Activated CD8-positive, alpha-beta memory T cell treated with anti-CD3 and anti-CD28 coated beads for 24 hours (primary cell): Measurements from ENCODE around the gene MYL5.

Experiments used
- DNase-seq: peaks from one replicate; pipeline ENCODE4 v3.0.0-alpha.2; 2020

MYL5 gene

DNA sequence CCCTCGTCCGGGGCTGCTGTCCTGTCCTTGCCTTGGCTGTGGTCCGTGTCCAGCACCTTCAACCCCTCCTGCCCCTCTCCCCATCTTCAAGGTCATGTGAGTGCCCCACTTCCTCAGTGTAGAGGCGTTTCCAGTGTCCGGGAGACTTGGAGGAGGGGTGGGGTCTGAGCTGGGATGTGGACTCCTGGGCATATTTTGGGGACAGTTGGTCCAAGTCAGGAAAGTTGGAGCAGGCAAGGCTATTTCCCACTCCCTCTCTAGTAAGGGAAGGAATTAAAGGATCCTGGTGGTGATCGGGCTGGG, 34.2 kb downstream of the MYL5 start:
- no peak for DNase-seq

DNA sequence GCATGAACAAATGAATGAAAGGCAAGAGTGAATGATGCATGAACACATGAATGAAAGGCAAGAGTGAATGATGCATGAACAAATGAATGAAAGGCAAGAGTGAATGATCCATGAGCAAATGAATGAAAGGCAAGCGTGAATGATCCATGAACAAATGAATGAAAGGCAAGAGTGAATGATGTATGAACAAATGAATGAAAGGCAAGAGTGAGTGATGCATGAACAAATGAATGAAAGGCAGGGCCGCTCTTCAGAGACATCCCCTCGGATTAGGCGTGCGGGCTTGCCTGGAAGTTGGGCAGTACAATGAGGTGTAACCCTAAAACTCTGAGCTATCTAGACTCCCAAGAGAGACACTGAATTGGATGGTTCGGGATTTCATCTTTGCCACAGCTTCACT, 35.0 kb downstream of the MYL5 start:
- no peak for DNase-seq

DNA sequence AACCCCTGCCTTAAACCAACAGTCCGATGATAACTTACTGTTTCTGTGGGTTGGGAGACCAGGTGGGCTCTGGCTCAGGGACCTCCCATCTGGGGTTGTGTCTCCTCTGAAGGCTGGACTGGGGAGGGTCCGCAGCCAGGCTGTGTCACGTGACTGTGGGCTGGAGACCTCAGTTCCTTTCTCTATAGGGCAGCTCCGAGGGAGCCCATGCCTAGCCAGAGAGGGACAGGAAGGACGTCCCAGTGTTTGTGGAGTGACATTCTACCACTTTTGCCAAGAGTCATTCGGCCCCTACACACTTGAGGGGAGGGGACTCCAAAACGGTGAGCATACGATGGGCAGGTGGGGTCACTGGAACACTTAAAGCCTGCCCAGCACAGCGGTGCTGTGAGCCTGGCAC, 35.8 kb downstream of the MYL5 start:
- no peak for DNase-seq

DNA sequence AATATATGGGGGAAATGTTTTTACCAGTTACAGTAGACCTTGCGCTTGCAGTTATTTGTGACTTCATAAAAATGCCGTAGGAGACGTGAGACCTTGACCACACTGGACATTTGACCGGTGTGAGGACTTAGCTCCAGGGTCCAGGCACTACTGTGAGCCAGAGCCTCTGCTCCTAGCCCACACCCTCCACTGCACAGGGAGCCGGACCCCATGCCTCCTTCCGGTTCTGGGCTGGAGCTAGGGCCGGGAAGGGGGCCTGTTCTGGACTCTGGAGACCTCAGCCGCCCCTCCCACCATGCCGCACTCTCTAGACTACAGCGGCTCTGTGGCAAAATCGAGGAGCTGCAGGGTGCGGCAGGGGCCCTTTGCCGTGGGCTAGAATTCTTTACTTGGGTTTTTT, 36.6 kb downstream of the MYL5 start:
- no peak for DNase-seq

DNA sequence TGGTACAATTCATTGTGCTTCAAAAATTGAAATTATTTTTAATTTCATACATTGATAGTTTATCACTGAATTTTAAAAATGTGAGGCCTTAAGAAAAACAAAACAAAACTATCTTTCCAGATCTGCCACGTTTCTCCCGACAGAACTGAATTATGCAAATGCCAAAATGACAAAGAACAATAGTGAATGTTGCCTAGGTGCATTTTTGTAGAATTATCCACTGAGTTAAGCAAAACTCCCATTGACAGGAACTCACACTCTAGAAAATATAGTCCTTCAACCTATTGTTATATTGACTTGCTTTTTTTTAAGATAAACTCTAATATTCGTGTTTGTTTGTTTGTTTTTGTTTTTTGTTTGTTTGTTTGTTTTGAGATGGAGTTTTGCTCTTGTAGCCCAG, 37.8 kb downstream of the MYL5 start:
- DNase-seq = no peak

DNA sequence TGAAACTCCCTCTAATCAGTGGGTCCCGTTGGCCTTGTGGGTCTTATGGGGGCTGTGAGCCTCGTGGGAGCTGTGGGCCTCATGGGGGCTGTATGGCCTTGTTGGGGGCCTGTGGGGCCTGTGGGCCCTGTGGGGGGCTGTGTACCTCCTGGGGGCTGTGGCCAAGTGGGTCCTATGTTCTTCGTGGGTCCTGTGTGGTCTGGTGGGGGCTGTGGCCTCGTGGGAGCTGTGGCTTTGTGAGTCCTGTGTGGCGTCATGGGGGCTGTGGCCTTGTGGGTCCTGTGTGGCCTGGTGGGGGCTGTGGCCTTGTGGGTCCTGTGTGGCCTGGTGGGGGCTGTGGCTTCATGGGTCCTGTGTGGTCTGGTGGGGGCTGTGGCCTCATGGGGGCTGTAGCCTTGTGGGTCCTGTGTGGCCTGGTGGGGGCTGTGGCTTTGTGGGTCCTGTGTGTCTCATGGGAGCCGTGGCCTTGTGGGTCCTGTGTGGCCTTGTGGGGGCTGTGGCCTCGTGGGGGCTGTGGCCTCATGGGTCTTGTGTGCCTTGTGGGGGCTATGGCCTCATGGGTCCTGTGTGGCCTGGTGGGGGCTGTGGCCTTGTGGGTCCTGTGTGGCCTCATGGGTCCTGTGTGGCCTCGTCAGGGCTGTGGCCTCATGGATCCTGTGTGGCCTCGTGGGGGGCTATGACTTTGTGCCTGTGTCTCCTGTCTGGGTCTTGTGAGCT, 38.7 kb downstream of the MYL5 start:
- no peak for DNase-seq

DNA sequence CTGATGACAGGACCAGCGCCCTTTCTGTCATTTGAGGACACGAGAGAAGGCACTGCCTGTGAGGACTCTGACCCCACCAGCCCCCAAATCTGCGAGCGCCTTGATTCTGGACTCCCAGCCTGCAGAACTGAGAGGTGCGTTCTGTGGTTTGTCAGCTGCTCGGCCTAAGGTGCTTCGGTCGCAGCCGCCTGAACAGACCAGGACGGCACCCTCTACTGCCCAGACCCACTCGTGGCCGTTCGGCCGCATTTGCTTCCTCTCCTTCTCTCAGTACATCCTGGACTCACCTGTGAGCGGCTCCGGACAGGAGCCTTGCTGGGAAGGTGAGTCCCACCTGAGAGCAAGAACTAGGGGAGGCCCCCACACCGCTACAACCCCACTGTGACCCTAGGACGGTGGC, 39.7 kb downstream of the MYL5 start:
- DNase-seq = no peak

DNA sequence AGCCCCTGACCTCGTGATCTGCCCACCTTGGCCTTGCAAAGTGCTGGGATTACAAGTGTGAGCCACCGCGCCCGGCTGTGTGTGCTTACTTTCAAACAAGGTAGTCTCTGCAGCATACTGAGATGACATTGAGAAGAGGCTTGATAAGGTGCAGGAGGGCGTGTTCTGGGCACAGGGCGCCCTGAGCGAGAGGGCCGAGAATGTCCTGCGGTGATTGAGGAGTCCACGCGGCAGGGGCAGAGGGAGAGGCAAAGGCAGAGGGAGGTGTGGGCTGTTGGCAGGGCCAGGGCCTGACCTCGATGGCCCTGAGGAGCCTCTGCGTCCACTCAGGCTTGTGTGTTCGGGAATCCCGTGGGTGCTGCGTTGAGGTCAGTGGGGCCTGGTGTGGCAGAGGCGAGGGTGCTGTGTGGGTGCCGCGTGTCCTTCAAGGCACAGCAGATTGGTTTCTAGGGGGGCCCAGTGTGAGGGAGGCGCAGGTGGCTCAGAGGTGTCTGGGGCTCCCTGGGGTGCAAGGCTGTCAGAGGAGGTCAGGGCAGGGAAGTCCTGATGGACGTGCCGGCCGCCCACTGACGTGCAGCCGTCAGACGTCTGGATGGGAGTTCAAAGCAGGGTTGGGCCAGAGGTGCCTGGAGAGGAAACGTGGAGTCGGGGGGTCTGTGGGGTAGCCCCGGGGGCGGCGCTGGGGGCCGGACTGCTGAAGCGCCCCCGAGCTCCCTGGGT, 43.4 kb downstream of the MYL5 start:
- DNase-seq = no peak

DNA sequence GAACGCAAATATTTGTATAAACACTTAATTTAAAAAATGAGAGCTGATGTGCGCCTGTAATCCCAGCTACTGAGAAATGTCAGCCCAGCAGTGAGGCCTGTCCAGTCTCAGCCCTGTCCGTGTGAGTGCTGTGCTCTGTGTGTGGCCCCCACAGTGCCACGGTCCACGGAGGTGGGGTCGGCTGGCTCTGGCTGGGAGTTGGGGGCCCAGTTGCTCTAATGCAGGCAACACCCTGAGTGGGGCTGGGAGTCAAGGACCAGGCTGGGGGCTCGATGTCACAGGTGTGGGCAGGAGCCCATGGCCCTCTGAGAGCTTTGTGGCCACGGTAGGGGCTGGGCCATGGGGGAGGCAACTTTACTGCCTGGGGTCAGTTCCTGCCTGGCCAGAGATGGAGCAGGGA, 44.1 kb downstream of the MYL5 start:
- no peak for DNase-seq

DNA sequence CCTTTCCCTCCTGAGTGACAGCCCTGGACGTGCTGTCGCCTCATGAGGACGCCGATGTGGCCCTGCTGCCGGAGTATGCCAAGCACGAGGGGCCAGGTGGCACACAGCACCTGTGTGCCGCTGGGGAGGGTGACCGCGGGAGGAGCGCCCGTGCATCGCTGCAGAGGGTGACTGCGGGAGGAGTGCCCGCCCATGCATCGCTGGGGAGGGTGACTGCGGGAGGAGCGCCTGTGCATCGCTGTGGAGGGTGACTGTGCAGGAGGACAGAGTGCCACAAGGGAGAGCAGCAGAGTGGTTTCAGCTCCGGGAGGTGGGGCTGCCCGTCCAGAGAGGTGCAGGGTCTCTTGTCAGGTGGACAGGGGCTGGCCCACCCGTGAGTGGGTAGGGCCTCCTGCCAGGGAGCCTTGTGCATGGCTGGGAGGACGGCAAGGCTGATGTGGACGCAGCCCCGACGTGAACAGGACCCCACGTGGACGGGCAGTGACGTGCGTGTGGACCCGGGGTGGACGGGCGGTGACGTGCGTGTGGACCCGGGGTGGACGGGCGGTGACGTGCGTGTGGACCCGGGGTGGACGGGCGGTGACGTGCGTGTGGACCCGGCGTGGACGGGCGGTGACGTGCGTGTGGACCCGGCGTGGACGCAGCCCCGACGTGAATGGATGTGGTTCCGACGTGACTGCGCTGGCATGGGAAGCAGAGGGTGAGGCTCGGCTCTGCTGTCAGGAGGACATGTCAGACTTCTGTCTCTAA, 45.9 kb downstream of the MYL5 start:
- DNase-seq = no peak

DNA sequence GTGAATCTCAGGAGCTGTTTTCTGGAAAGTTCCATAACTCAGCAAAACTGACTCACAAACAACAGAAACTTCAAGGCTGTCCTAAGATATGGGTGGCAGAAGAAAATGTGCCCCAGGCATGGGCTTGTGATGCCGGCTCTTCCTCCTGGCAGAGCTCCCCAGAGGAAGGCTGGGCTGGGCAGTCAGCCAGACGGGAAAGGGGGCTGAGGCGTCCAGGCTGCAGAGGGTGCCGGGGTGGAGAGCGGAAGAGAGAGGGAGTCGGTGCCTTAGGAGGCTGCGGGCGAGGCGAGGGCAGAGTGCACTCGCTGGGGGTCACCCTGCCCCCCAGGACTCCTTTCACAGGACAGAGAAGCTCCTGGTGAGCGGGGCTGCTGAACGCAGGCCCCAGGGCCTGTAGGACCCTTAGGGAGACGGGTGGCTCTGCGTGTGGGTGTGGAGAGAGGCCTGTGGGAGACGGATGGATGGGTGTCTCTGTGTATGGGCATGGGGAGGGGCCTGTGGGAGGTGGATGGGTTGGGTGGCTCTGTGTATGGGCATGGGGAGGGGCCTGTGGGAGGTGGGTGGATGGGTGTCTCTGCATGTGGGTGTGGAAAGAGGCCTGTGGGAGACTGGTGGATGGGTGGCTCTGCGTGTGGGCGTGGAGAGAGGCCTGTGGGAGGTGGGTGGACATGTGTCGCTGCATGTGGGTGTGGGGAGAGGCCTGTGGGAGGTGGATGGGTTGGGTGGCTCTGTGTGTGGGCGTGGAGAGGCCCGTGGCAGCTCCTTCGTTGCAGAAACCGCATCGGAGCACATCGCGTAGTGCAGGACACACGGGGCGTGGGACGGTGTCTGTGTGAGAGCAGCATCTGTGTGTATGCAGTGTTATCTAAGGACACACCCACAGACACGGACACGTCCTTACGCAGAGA, 47.2 kb downstream of the MYL5 start:
- DNase-seq = no peak

DNA sequence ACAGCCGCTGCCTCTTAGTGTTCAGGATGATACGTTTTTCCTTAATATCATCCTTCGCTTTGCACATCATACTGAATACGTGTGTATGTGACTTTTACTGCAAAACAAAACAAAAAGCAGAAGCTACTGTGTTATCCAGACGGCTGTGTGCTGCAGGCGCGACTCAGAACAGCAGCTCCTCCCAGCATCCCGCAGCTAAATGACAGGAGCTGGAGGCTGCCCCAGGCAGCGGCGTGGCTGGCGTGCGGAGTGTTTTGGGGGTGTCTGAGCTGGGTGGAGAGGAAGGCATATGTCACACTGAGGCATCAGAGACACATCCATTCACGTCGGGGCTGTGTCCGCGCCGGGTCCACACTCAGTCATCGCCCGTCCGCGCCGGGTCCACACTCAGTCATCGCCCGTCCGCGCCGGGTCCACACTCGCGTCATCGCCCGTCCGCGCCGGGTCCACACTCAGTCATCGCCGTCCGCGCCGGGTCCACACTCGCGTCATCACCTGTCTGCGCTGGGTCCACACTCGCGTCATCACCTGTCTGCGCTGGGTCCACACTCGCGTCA, 47.9 kb downstream of the MYL5 start:
- DNase-seq = no peak

DNA sequence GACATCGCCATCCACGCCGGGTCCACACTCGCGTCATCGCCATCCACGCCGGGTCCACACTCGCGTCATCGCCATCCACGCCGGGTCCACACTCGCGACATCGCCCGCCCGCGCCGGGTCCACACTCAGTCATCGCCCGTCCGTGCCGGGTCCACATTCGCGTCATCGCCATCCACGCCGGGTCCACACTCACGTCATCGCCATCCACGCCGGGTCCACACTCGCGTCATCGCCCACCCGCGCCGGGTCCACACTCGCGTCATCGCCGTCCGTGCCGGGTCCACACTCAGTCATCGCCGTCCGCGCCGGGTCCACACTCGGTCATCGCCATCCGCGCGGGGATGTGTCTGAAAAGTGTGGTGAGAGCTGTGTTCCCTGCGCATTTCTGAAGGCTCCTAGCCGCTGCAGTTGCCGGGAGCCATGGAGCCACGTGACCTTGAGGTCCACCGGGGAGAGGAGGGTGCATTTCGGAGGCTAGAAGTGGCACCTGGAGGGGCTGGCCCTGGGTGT, 48.6 kb downstream of the MYL5 start:
- no peak for DNase-seq

DNA sequence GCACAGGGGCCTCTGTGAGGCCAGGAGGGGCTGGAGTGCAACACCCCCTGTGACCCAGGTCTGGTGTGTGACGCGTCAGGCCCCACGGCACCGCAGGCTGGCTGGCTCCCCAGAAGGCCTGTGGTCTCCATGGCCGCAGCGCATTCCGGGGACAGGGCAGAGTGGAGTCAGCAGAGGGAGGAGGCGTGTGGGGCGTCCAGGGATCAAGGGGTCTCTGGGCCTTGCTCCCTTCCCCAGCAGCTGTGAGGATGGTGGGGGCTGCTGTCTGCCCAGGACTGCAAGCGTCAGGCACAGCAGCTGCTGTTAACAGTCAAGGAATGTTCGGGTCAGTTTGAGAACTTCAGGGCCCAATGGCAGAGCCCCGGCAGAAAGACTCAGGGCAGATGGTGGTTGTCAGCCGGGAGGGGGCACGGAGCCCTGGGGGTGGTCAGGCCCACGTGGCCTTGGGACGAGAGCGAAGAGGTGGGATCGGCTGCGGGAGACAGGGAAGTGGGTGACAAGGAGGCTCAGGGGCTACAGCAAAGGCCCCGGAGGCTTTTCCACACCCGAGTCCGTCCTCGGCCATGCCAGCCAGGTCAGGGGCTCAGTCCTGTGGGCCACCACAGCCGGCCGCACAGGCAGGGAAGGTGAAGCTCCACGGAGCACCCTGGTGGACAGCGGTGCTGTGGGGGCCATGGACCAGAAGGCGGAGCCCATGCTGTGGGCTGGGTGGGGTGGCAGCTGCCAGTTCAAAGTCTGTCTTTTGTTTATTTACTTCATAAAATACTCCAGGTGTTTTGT, 49.6 kb downstream of the MYL5 start:
- no peak for DNase-seq

DNA sequence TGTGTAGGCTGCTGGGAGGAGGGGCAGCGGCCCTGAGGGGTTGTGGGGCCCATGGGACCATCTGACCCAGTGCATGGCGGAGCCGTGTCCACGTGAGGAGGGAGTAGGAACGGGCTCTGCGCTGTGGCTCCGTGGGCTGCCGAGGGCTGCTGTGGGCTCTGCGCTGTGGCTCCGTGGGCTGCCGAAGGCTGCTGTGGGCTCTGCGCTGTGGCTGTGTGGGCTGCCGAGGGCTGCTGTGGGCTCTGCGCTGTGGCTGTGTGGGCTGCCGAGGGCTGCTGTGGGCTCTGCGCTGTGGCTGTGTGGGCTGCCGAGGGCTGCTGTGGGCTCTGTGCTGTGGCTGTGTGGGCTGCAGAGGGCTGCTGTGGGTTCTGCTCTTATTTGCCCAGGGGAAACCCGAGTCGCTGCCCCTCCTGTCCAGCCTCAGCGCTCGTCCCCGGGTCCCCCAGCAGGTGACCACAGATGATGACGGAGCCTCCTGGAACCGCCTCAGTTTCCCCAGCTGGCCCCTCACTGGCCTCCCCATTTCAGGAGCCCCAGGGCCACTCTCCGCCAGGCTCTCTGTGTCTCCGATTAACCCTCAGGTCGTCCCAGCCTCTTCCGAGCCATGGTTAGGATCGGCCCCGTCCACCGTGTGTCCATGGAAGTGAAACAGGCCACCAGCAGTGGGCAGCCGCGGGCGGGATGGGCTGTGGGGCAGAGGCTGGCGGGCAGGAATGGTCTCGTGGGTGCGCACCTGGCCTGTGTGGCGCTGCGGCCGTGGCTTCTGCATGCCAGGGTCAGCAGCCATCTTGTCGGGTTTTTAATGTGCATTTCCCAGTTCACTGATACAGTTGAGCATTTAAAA, 51.3 kb downstream of the MYL5 start:
- no peak for DNase-seq

DNA sequence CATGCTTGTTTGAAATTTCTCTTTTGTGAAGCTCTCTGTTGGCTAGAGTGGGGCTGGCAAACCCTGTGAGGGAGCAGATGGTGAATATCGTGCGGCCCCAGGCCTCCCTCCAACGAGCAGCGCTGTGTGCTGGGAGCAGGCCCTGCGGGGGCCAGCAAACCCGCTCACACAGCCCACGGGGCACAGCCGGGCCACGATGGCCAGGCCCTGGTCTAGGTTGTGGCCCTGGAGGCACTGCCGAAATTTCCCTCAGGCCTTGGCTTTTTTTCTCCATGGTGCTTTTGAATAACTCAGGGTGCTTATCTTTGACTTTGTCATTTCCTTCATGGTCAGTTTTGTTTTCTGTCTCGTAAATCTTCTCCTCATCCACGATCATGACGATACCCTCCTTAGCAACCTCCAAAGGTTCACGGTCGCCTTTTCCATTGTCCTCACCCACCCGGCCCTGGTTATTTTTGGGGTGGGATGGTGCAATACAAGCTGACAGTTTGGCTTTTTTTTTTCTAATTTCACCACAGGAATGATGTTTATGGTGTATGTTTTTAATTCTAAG, 52.0 kb downstream of the MYL5 start:
- no peak for DNase-seq

DNA sequence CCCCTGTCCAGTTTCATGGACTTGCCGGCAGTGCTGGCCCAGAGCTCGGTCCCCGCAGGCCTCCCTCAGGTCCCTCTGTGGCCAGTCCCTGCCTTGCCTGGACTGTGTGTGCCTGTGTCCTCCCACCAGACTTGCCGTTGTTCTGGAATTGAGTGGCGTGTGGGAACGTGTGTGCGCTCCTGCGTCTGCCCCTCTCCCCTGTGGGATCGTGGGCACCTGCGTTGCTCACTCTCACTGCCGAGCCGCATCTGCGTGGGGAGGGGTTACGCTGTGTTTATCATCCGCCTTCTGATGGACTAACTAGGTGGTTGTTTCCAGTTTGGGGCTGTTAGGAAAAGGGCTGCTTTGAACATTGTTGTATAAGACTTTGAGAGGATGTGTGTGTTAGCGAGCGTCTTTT, 52.5 kb downstream of the MYL5 start:
- DNase-seq = no peak

DNA sequence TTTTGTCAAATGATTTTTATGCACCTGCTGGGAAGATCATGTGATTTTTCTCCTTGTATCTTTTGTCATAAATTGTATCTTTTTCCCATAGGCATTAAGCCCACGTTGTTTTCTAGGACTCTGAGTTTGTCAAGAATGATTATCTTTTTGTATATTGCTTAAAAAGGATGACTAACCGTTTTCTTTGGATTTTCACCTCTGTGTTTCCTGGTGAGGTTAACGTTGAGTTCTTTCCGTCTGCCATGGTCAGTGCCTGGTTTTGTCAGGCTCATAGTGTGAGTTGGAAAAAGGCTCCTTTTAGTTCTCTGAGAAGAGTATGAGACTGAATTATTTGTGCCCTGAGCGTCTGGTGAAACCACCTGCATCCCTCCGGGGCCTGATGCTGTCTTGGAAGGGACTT, 53.2 kb downstream of the MYL5 start:
- no peak for DNase-seq

DNA sequence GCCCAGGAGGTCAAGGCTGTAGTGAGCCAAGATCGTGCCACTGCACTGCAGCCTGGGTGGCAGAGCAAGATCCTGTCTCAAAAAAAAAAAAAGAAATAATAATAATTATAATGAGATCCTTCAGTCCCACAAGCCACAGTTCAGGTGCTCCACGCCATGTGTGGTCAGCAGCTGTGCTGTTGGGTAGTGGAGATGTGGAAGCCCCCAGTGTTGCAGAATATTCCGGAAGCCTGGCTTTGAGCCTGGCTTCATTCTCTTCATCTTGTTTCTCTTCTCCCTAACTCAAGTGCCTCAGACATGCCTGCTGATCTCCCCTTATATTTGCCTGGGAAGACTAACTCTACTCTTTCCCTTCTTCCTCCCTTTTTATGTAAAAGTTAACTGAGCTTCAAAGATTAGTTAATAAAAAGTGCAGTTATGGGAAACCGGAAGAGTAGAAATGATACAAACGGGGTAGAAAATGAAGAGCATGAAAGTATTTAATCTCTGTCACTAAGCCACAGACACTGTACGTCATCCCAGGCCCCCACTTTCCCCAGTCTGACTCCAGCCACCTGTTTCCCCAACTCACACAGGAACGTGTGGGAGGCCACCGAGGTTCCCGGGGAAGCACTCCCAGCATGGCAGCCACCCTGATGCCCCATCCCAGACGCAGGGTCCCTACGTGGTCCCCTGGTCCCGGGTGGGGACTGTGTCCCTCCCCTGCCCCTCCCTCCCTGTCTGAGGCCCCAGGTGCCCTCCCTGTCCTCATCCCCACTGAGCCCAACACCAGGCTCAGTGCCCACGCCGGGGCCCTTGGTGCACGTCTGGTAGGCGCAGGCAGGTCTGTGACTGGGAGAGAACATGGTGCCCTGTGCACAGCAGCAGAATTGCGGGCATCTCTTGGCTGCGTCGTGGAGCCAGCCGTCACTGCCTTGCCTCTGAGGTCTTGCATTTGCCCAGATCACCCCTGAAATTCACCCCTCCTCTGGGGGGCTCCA, 55.3 kb downstream of the MYL5 start:
- DNase-seq = no peak
